PC-3 (cell line): ENCODE measurements around the gene TMEM131. TPM values are rescaled to one million over a fixed set of nuclear protein-coding genes. Genes with fewer than 3 reads are reported as not detected.

Experiments used
- ATAC-seq: fragments of 200-7000 bp; cut with Tn5 transposase; 2 replicates; pipeline ENCODE4 v1.9.1; 2020; ENCODE audit warnings: mild to moderate bottlenecking, moderate library complexity
- BruUV-seq: library from RNA; stranded (reverse); fragments of 400-500 nt; replicated peaks from 2 replicates; lab custom pipeline; 2021; lab: Mats Ljungman, UMichigan
- CTCF ChIA-PET: fragments of 300-600 bp; sonication (Branson Sonifier 250); formaldehyde crosslinking; loops from one replicate; lab custom pipeline; 2022; ENCODE audit warnings: antibody characterized with exemption; lab: Charles Lee
- POLR2A ChIA-PET: fragments of 300-600 bp; sonication (Branson Sonifier 250); formaldehyde crosslinking; loops from one replicate; lab custom pipeline; 2022; ENCODE audit warnings: antibody characterized with exemption; ENCODE audit not compliant: unreplicated experiment; lab: Charles Lee
- DNase-seq: peaks from one replicate; pipeline ENCODE4 v3.0.0-alpha.2; 2015
- H2AFZ ChIP-seq: fragments of 300-600 bp; sonication (generic); 2 replicates; pipeline ENCODE4 v1.6.0; 2016; ENCODE audit warnings: antibody characterized with exemption, low read length
- H3F3A ChIP-seq: fragments of 300-600 bp; sonication (generic); one replicate; pipeline ENCODE4 v1.6.0; 2017; ENCODE audit warnings: antibody characterized with exemption, low read length, control low read depth, mild to moderate bottlenecking; ENCODE audit not compliant: unreplicated experiment
- H3K27ac ChIP-seq: fragments of 300-600 bp; sonication (generic); 2 replicates; pipeline ENCODE4 v1.5.1; 2016; ENCODE audit warnings: mild to moderate bottlenecking, low read length
- H3K27me3 ChIP-seq: fragments of 300-600 bp; sonication (generic); 2 replicates; pipeline ENCODE4 v1.6.1; 2016; ENCODE audit warnings: low read length, mixed read lengths
- H3K36me3 ChIP-seq: fragments of 300-600 bp; sonication (generic); 2 replicates; pipeline ENCODE4 v1.6.1; 2016; ENCODE audit warnings: low read depth, mixed run types, low read length, mixed read lengths
- H3K4me1 ChIP-seq: fragments of 300-600 bp; sonication (generic); 2 replicates; pipeline ENCODE4 v1.5.1; 2016; ENCODE audit warnings: low read length; ENCODE audit not compliant: insufficient read depth
- H3K4me2 ChIP-seq: fragments of 300-600 bp; sonication (generic); 2 replicates; pipeline ENCODE4 v1.6.0; 2016; ENCODE audit warnings: low read length
- H3K4me3 ChIP-seq: fragments of 300-600 bp; sonication (generic); 2 replicates; pipeline ENCODE4 v1.5.1; 2016; ENCODE audit warnings: mild to moderate bottlenecking, low read length, mixed read lengths
- H3K79me2 ChIP-seq: fragments of 300-600 bp; sonication (generic); 2 replicates; pipeline ENCODE4 v1.6.1; 2017; ENCODE audit warnings: low read length, mixed read lengths
- H3K9ac ChIP-seq: fragments of 300-600 bp; sonication (generic); 2 replicates; pipeline ENCODE4 v1.6.0; 2016; ENCODE audit warnings: mild to moderate bottlenecking, low read length
- H3K9me2 ChIP-seq: fragments of 300-600 bp; sonication (generic); replicated peaks from 2 replicates; pipeline ENCODE4 v1.6.1; 2016; ENCODE audit warnings: mixed run types, low read length, mixed read lengths
- H3K9me3 ChIP-seq: fragments of 300-600 bp; sonication (generic); 2 replicates; pipeline ENCODE4 v1.6.1; 2016; ENCODE audit warnings: low read length, mixed read lengths
- H4K20me1 ChIP-seq: fragments of 300-600 bp; sonication (generic); 2 replicates; pipeline ENCODE4 v1.6.1; 2016; ENCODE audit warnings: low read length, mixed read lengths
- EZH2 ChIP-seq: fragments of 300-600 bp; sonication (generic); IDR thresholded peaks from one replicate; pipeline ENCODE4 v1.6.1; 2017; ENCODE audit warnings: antibody characterized with exemption, mild to moderate bottlenecking, low read length; ENCODE audit not compliant: unreplicated experiment
- EZH2phosphoT487 ChIP-seq: fragments of 300-600 bp; sonication (generic); IDR thresholded peaks from 2 replicates; pipeline ENCODE4 v1.6.1; 2018; ENCODE audit warnings: mild to moderate bottlenecking, antibody characterized with exemption, low read length, borderline replicate concordance
- intact Hi-C: fragments of 100-400 bp; cut with micrococcal nuclease; formaldehyde crosslinking; loops from 2 replicates; pipeline ENCODE4 v1.9.0; 2023
- total RNA-seq: library from RNA; depleted of rRNA; stranded (reverse); fragments of >200 nt; gene quantifications from 2 replicates; pipeline ENCODE4 v1.2.3, GENCODE V29; 2014
- TF ChIP-seq, protein P1 (sequence below): fragments of 300-600 bp; sonication (generic); conservative IDR thresholded peaks from 2 replicates; pipeline ENCODE4 v1.5.1; 2017; ENCODE audit warnings: antibody characterized with exemption, low read depth, mild to moderate bottlenecking, low read length

TMEM131 gene
- total RNA-seq, 1 experiment from 2014 or later: 21.1 TPM

GRCh38 chr2:97742381-97742847, 253.3 kb downstream of the TMEM131 start:
- TF ChIP-seq EZH2phosphoT487: no peak
- TF ChIP-seq, protein P1, sequence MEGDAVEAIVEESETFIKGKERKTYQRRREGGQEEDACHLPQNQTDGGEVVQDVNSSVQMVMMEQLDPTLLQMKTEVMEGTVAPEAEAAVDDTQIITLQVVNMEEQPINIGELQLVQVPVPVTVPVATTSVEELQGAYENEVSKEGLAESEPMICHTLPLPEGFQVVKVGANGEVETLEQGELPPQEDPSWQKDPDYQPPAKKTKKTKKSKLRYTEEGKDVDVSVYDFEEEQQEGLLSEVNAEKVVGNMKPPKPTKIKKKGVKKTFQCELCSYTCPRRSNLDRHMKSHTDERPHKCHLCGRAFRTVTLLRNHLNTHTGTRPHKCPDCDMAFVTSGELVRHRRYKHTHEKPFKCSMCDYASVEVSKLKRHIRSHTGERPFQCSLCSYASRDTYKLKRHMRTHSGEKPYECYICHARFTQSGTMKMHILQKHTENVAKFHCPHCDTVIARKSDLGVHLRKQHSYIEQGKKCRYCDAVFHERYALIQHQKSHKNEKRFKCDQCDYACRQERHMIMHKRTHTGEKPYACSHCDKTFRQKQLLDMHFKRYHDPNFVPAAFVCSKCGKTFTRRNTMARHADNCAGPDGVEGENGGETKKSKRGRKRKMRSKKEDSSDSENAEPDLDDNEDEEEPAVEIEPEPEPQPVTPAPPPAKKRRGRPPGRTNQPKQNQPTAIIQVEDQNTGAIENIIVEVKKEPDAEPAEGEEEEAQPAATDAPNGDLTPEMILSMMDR: no peak
- no peak for TF ChIP-seq EZH2
- no peaks in the 10 kb centered on the region for H3K9me2 ChIP-seq
- ChIA-PET POLR2A (no interaction called here), CTCF (no interaction called here)
- H3K9me3 ChIP-seq: no peaks in the 10 kb centered on the region
- H3K4me2 ChIP-seq: peak overlapping the region; percentile 33; the same call in 1 of the 2 replicates
- H3F3A ChIP-seq: no peaks in the 10 kb centered on the region
- no peaks in the 10 kb centered on the region; the same call in 1 of the 2 replicates for H3K36me3 ChIP-seq
- no peak overlapping the region for H2AFZ ChIP-seq
- no peak overlapping the region for H3K9ac ChIP-seq
- DNase-seq (peak; percentile 34), ATAC-seq (peak; percentile 71)
- H3K4me1 ChIP-seq: peaks cover 11% of the 10 kb centered on the region
- H3K27ac ChIP-seq: no peak overlapping the region
- no peaks in the 10 kb centered on the region for H3K27me3 ChIP-seq
- no TSS peak for BruUV-seq
- intact Hi-C loops: no loop called here
- no peak overlapping the region for H3K4me3 ChIP-seq
- H4K20me1 ChIP-seq: no peaks in the 10 kb centered on the region
- H3K79me2 ChIP-seq: no peaks in the 10 kb centered on the region

DNA sequence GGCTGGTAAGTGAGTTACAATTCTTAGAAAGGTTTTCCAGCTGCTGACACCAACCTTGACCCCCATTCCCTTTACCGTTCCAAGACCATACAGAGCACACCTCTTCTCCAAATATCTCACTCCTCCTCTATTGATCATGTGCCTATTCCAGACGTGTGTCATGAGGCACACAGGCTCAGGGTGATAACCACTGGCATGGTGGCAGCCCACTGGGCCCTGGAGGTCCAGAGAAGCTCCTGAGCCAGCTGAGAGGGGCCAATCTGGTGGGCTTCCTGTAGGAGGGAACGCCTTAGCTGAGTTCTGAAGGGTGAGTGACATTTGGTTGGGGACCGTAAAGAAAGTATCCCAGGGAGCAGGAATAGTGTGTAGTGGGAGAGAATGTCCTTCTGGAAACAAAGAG, 254.1 kb downstream of the TMEM131 start:
- no peak for DNase-seq
- no TSS peak for BruUV-seq

GRCh38 chr2:97741251-97741650, 254.5 kb downstream of the TMEM131 start:
- H3K27me3 ChIP-seq: no peaks in the 10 kb centered on the region
- POLR2A ChIA-PET: interaction anchor here (0.6 kb wide), 1 partner anchor 18 kb away, joined by 3 read pairs; no protein-coding TSS in a partner anchor
- H3K79me2 ChIP-seq: no peaks in the 10 kb centered on the region
- H3K36me3 ChIP-seq: no peaks in the 10 kb centered on the region; the same call in 1 of the 2 replicates
- intact Hi-C loops: no loop called here
- no TSS peak for BruUV-seq
- ATAC-seq: no peak
- H4K20me1 ChIP-seq: no peaks in the 10 kb centered on the region
- DNase-seq: no peak
- no peak overlapping the region for H3K27ac ChIP-seq
- CTCF ChIA-PET: interaction anchor here (1.0 kb wide), 1 partner anchor 17 kb away, joined by 6 read pairs; no protein-coding TSS in a partner anchor
- no peaks in the 10 kb centered on the region for H3K9me3 ChIP-seq
- no peak overlapping the region for H3K9ac ChIP-seq
- H2AFZ ChIP-seq: no peak overlapping the region
- H3K4me1 ChIP-seq: peaks cover 11% of the 10 kb centered on the region
- no peaks in the 10 kb centered on the region for H3K9me2 ChIP-seq
- H3K4me2 ChIP-seq: no peak overlapping the region
- H3F3A ChIP-seq: no peaks in the 10 kb centered on the region
- no peak overlapping the region for H3K4me3 ChIP-seq
- TF ChIP-seq EZH2: no peak
- TF ChIP-seq EZH2phosphoT487: no peak
- TF ChIP-seq, protein P1: no peak

More for the DNA sequence above, 254.1 kb downstream of the TMEM131 start:
- intact Hi-C loops: no loop called here
- Histone ChIP-seq H3K9me3 (no peaks in the 10 kb centered on the region), H3K27ac (no peak overlapping the region), H3F3A (no peaks in the 10 kb centered on the region), H3K9me2 (no peaks in the 10 kb centered on the region), H3K27me3 (no peaks in the 10 kb centered on the region), H2AFZ (no peak overlapping the region), H3K36me3 (no peaks in the 10 kb centered on the region; the same call in 1 of the 2 replicates), H3K9ac (no peak overlapping the region), H3K79me2 (no peaks in the 10 kb centered on the region), H3K4me2 (no peak overlapping the region), H4K20me1 (no peaks in the 10 kb centered on the region), H3K4me1 (peaks cover 11% of the 10 kb centered on the region), H3K4me3 (no peak overlapping the region)
- TF ChIP-seq, protein P1: no peak
- TF ChIP-seq EZH2 (no peak), EZH2phosphoT487 (no peak)
- ChIA-PET CTCF (interaction anchor here (1.0 kb wide), 1 partner anchor 16 kb away, joined by 6 read pairs; no protein-coding TSS in a partner anchor), POLR2A (no interaction called here)
- ATAC-seq: no peak
